ENCODE data around the gene SEPTIN7. TPM values are rescaled to one million over a fixed set of nuclear protein-coding genes. Genes with fewer than 3 reads are reported as not detected.

SEPTIN7 gene
- total and polyA plus RNA-seq, 2 of the 13 experiments (the other 11 are each of a cell fraction or from before 2014, with no cell fraction given), result 103 to 129 TPM

DNA sequence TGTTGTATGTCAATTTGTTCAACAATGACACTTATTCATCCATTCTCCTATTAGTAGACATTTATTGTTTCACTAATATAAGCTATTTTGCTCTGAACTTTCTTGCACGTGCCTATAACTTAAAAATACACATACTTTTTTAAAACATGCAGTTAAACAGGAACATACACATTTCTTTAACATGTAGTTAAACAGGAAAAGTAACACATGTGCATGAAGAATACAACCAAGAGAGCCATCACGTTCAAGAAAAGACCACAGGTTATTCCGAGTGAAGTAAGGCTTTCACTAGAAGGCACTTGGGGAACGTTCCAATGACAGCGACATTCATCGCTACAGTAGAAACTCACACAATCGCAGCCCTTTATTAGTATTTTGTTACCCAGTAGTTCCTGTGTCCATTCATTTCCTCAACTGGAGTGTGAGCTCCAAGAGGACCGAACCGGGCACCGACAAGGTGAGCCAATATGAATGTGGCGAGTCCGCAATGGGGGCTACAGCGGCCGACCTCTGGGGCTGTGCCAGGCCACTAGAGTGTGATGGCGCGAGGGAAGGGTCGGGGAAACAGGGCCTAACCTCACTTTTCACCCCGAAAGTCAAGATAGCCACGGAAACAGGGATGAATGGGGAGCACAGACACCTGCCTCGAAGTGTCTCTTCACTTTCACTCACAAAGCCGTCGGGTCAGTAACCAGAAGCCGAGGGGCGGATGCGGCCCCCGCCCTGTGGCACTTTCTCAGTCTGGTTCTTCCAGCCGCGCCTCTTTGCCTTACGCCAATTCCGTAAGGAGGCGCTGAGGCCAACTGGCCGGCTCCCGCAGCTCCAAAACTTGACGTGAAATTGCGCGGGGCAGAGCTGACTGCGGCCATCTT lies 775 bp upstream of the SEPTIN7 start (continued):
- no peak for TF ChIP-seq ZNF646 (CRISPR knock-in tag; IDR thresholded peaks at IDR 0.05)
- no peak for TF ChIP-seq ZNF570 (CRISPR knock-in tag; IDR thresholded peaks at IDR 0.05; ENCODE audit: borderline replicate concordance)
- TF ChIP-seq TSC22D2 (CRISPR knock-in tag; IDR thresholded peaks at IDR 0.05; ENCODE audit: borderline replicate concordance), result no peak
- no peak for TF ChIP-seq MIXL1 (CRISPR knock-in tag; IDR thresholded peaks at IDR 0.05)
- no peak for TF ChIP-seq RARG (CRISPR knock-in tag; IDR thresholded peaks at IDR 0.05; ENCODE audit: low read depth)
- TF ChIP-seq SALL2 (CRISPR knock-in tag; IDR thresholded peaks at IDR 0.05), result no peak
- TF ChIP-seq, protein P1, sequence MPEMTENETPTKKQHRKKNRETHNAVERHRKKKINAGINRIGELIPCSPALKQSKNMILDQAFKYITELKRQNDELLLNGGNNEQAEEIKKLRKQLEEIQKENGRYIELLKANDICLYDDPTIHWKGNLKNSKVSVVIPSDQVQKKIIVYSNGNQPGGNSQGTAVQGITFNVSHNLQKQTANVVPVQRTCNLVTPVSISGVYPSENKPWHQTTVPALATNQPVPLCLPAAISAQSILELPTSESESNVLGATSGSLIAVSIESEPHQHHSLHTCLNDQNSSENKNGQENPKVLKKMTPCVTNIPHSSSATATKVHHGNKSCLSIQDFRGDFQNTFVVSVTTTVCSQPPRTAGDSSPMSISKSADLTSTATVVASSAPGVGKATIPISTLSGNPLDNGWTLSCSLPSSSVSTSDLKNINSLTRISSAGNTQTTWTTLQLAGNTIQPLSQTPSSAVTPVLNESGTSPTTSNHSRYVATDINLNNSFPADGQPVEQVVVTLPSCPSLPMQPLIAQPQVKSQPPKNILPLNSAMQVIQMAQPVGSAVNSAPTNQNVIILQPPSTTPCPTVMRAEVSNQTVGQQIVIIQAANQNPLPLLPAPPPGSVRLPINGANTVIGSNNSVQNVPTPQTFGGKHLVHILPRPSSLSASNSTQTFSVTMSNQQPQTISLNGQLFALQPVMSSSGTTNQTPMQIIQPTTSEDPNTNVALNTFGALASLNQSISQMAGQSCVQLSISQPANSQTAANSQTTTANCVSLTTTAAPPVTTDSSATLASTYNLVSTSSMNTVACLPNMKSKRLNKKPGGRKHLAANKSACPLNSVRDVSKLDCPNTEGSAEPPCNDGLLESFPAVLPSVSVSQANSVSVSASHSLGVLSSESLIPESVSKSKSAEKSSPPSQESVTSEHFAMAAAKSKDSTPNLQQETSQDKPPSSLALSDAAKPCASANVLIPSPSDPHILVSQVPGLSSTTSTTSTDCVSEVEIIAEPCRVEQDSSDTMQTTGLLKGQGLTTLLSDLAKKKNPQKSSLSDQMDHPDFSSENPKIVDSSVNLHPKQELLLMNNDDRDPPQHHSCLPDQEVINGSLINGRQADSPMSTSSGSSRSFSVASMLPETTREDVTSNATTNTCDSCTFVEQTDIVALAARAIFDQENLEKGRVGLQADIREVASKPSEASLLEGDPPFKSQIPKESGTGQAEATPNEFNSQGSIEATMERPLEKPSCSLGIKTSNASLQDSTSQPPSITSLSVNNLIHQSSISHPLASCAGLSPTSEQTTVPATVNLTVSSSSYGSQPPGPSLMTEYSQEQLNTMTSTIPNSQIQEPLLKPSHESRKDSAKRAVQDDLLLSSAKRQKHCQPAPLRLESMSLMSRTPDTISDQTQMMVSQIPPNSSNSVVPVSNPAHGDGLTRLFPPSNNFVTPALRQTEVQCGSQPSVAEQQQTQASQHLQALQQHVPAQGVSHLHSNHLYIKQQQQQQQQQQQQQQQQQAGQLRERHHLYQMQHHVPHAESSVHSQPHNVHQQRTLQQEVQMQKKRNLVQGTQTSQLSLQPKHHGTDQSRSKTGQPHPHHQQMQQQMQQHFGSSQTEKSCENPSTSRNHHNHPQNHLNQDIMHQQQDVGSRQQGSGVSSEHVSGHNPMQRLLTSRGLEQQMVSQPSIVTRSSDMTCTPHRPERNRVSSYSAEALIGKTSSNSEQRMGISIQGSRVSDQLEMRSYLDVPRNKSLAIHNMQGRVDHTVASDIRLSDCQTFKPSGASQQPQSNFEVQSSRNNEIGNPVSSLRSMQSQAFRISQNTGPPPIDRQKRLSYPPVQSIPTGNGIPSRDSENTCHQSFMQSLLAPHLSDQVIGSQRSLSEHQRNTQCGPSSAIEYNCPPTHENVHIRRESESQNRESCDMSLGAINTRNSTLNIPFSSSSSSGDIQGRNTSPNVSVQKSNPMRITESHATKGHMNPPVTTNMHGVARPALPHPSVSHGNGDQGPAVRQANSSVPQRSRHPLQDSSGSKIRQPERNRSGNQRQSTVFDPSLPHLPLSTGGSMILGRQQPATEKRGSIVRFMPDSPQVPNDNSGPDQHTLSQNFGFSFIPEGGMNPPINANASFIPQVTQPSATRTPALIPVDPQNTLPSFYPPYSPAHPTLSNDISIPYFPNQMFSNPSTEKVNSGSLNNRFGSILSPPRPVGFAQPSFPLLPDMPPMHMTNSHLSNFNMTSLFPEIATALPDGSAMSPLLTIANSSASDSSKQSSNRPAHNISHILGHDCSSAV (CRISPR knock-in tag; IDR thresholded peaks at IDR 0.05; ENCODE audit: borderline replicate concordance), result no peak
- 0 out of 2 replicates have a peak, but pooled peaks have one; percentile 81 for TF ChIP-seq ZNF33B (CRISPR knock-in tag; IDR thresholded peaks at IDR 0.05)
- 0 out of 2 replicates have a peak, but pooled peaks have one; percentile 49 for TF ChIP-seq ZFYVE20 (CRISPR knock-in tag; IDR thresholded peaks at IDR 0.05; ENCODE audit: borderline replicate concordance, low read depth)
- TF ChIP-seq, protein P2, sequence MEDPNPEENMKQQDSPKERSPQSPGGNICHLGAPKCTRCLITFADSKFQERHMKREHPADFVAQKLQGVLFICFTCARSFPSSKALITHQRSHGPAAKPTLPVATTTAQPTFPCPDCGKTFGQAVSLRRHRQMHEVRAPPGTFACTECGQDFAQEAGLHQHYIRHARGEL (CRISPR knock-in tag; IDR thresholded peaks at IDR 0.05), result no peak
- peak; percentile 65 for TF ChIP-seq IKZF4 (CRISPR knock-in tag; IDR thresholded peaks at IDR 0.05; ENCODE audit: borderline replicate concordance, low read depth, not compliant biosample characterization)
- TF ChIP-seq ELF1 (CRISPR knock-in tag; IDR thresholded peaks at IDR 0.05), result no peak
- TF ChIP-seq ZIK1 (CRISPR knock-in tag; IDR thresholded peaks at IDR 0.05; ENCODE audit: borderline replicate concordance, low read depth), result no peak

All from HepG2 (cell line).